ENCODE data around the gene NEDD9. TPM values are rescaled to one million over a fixed set of nuclear protein-coding genes. Genes with fewer than 3 reads are reported as not detected.

NEDD9 gene
- total RNA-seq, 1 experiment from 2014 or later = 0.28 TPM

DNA sequence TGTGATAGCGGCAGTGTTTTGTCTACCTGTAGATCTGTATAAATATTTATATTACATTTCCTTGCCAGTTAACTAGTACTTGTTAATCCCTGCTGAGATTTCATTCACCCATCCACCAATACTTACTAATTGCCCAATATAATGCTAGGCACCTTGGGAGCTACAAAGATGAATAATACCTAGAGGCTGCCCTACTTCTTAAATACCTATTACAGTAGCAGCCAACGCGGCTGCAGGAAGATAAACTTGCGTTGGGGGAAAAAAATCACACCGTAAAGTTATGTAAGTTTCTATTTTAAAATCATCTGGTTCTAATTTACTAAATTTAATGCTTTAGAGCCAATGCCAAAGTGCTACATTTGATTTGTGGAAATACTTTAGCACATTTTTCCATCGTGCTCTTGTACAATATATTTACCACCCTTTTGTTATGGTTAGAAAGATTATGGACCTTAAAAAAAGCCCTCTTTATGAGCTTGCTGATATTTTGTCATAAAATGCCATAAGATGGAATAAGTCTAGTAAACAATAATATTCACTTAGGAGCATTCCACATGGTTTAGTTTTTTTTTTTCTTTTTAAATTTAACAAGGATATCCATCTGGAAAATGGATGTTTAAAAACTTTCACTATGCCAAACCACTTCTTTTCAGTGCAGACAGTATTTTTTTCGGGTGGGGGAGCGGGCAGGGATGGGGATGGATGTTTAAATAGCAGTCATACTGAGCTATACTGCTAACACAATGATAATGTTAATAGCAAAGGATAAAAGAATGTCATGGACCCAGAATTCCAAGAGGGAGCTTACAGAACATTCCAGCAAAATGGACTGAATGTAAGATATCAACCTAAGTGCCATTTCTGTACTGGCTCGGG, 13.2 kb upstream of the NEDD9 start:
- TF ChIP-seq, protein P1, sequence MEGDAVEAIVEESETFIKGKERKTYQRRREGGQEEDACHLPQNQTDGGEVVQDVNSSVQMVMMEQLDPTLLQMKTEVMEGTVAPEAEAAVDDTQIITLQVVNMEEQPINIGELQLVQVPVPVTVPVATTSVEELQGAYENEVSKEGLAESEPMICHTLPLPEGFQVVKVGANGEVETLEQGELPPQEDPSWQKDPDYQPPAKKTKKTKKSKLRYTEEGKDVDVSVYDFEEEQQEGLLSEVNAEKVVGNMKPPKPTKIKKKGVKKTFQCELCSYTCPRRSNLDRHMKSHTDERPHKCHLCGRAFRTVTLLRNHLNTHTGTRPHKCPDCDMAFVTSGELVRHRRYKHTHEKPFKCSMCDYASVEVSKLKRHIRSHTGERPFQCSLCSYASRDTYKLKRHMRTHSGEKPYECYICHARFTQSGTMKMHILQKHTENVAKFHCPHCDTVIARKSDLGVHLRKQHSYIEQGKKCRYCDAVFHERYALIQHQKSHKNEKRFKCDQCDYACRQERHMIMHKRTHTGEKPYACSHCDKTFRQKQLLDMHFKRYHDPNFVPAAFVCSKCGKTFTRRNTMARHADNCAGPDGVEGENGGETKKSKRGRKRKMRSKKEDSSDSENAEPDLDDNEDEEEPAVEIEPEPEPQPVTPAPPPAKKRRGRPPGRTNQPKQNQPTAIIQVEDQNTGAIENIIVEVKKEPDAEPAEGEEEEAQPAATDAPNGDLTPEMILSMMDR (IDR thresholded peaks at IDR 0.05) = no peak
- TF ChIP-seq, protein P2, sequence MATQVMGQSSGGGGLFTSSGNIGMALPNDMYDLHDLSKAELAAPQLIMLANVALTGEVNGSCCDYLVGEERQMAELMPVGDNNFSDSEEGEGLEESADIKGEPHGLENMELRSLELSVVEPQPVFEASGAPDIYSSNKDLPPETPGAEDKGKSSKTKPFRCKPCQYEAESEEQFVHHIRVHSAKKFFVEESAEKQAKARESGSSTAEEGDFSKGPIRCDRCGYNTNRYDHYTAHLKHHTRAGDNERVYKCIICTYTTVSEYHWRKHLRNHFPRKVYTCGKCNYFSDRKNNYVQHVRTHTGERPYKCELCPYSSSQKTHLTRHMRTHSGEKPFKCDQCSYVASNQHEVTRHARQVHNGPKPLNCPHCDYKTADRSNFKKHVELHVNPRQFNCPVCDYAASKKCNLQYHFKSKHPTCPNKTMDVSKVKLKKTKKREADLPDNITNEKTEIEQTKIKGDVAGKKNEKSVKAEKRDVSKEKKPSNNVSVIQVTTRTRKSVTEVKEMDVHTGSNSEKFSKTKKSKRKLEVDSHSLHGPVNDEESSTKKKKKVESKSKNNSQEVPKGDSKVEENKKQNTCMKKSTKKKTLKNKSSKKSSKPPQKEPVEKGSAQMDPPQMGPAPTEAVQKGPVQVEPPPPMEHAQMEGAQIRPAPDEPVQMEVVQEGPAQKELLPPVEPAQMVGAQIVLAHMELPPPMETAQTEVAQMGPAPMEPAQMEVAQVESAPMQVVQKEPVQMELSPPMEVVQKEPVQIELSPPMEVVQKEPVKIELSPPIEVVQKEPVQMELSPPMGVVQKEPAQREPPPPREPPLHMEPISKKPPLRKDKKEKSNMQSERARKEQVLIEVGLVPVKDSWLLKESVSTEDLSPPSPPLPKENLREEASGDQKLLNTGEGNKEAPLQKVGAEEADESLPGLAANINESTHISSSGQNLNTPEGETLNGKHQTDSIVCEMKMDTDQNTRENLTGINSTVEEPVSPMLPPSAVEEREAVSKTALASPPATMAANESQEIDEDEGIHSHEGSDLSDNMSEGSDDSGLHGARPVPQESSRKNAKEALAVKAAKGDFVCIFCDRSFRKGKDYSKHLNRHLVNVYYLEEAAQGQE (IDR thresholded peaks at IDR 0.05; ENCODE audit: insufficient read depth in 1 of 2, low read depth in 2 of 2, low read length in 1 of 2) = no peak
- no peak for TF ChIP-seq SIN3A (IDR thresholded peaks at IDR 0.05; ENCODE audit: borderline replicate concordance, insufficient read depth, low read depth, low read length)
- no TSS peak for BruUV-seq (replicated peaks)
- ChIA-PET CTCF (no interaction called here), POLR2A (no interaction called here)
- ATAC-seq (no peak), DNase-seq (ENCODE audit: low read depth, low spot score) (no peak)
- in situ Hi-C loops (cut with HindIII; ENCODE audit: low pct_unique_long_range_greater_than_20kb, low sequenced_read_pairs) = no loop called here
- no peak overlapping the region for H3K4me3 ChIP-seq (ENCODE audit: low read depth in 2 of 2, low read length in 2 of 2)
- no peaks in the 10 kb centered on the region for H3K36me3 ChIP-seq (ENCODE audit: control insufficient read depth, insufficient read depth, low read length)
- H3K27me3 ChIP-seq (ENCODE audit: control insufficient read depth, insufficient read depth, low read length) = no peaks in the 10 kb centered on the region
- no peak overlapping the region for H3K27ac ChIP-seq (ENCODE audit: low read length)
- no peaks in the 10 kb centered on the region for H3K4me1 ChIP-seq (ENCODE audit: control insufficient read depth, insufficient read depth, low read length)
- H3K9me3 ChIP-seq (ENCODE audit: control insufficient read depth, insufficient read depth, low read depth, low read length) = no peaks in the 10 kb centered on the region; the same call in 1 of the 2 replicates
- intact Hi-C loops (cut with micrococcal nuclease; ENCODE audit: unreplicated experiment) = no loop called here

DNA sequence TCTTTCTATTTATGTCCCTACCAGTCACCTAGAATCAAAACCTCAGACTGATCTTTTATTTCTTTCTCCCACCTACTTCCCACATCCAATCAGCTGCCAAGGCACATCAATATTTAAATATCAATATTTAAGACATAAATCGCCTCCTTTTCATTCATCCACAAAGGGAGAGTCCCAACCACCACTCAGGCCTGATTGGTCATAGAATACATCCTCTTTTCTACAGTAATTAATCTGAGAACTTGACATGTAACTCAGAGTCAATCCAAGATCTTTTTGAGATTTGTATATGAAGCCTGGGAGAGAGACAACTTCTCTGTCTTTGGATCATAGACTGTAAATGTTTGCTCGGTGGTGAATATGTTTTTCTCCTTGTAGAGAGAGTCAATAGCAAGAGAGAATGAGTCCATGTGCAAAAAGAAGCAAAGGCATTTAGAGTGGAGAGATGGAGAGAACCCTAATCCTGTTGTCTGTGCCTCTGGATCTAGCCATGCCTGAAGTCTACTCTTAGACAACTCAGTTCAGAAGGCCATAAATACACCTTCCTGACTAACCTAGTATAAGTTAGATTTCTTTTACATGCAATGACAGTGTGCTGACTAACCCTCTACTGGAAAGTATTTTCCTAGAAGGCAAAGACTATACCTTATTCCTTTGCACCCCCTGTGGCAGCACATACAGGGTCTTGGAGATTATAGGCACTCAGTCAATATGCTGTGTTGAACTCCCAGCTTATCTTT, 12.1 kb upstream of the NEDD9 start:
- intact Hi-C loops (cut with micrococcal nuclease; ENCODE audit: unreplicated experiment) = no loop called here
- BruUV-seq (replicated peaks) = no TSS peak

More for the DNA sequence above, 12.1 kb upstream of the NEDD9 start:
- Histone ChIP-seq H3K9me3 (ENCODE audit: control insufficient read depth, insufficient read depth, low read depth, low read length) (no peaks in the 10 kb centered on the region; the same call in 1 of the 2 replicates), H3K27me3 (ENCODE audit: control insufficient read depth, insufficient read depth, low read length) (no peaks in the 10 kb centered on the region), H3K36me3 (ENCODE audit: control insufficient read depth, insufficient read depth, low read length) (no peaks in the 10 kb centered on the region), H3K4me3 (ENCODE audit: low read depth in 2 of 2, low read length in 2 of 2) (no peak overlapping the region), H3K4me1 (ENCODE audit: control insufficient read depth, insufficient read depth, low read length) (no peaks in the 10 kb centered on the region), H3K27ac (ENCODE audit: low read length) (no peak overlapping the region)
- ChIA-PET CTCF (no interaction called here), POLR2A (no interaction called here)
- TF ChIP-seq, protein P1 (IDR thresholded peaks at IDR 0.05) = no peak
- TF ChIP-seq, protein P2 (IDR thresholded peaks at IDR 0.05; ENCODE audit: insufficient read depth in 1 of 2, low read depth in 2 of 2, low read length in 1 of 2) = no peak
- TF ChIP-seq TCF7L2 (IDR thresholded peaks at IDR 0.05; ENCODE audit: low read depth, low read length) = no peak
- no peak for TF ChIP-seq POLR2AphosphoS5 (IDR thresholded peaks at IDR 0.05; ENCODE audit: low read depth, low read length)
- TF ChIP-seq SIN3A (IDR thresholded peaks at IDR 0.05; ENCODE audit: borderline replicate concordance, insufficient read depth, low read depth, low read length) = no peak
- DNase-seq (ENCODE audit: low read depth, low spot score) (no peak), ATAC-seq (no peak)
- in situ Hi-C loops (cut with HindIII; ENCODE audit: low pct_unique_long_range_greater_than_20kb, low sequenced_read_pairs) = no loop called here
